ENCODE measurements around the gene AHI1.

AHI1 gene

GRCh38 chr6:135479601-135480000 is 17.9 kb downstream of the AHI1 start:
- no peak for TF ChIP-seq CTCF (conservative IDR thresholded peaks at IDR 0.05; ENCODE audit: low read depth, low read length)
- H3K4me3 ChIP-seq (ENCODE audit: low read depth, low read length) = no peak overlapping the region
- DNase-seq (ENCODE audit: low read depth) = no peak

DNA sequence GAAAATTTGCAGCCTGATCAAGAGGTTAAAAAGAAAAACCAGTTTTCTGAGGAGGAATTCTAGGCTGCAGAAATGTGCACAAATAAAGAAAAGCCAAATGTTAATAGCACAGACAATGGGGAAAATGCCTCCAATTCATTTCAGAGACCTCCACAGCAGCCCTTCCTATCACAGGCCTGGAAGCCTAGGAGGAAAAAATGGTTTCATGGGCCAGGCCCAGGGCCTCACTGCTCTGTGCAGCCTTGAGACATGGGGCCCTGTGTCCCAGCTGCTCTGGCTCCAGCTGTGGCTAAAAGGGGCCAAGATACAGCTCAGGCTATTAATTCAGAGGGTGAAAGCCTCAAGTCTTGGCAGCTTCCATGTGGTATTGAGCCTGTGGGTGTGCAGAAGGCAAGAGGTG is 18.9 kb downstream of the AHI1 start:
- no peak for TF ChIP-seq CTCF (conservative IDR thresholded peaks at IDR 0.05; ENCODE audit: low read depth, low read length)
- no peak for DNase-seq (ENCODE audit: low read depth)
- no peak overlapping the region for H3K4me3 ChIP-seq (ENCODE audit: low read depth, low read length)

DNA sequence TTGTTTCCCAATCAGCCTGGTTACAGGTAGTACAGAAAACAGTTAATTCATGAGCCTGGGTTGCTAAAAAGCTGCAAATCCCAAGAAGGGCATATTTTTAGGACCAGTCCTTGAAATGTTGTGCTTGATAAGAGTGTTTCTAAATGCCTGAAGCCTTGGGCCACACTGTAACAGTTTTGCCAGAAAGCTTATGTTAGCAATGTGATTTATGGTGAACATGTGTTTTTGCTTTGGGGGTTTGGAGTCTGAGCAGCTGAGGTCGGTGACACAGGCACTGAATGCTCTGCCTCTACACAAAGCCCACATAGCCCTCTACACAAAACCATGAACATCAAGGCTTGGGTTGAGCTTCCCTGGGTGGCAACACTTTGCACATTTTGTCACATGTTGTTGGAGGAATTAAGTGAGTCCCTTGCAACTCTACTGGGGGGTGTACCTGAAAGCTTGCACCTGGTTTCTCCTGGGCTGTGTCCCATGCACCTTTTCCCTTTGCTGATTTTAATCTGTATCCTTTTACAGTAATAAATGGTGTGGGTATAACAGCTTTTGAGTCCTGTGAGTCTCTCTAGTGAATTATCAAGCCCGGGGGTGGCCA is 22.2 kb downstream of the AHI1 start:
- DNase-seq (ENCODE audit: low read depth) = no peak
- no peak overlapping the region for H3K4me3 ChIP-seq (ENCODE audit: low read depth, low read length)
- TF ChIP-seq CTCF (conservative IDR thresholded peaks at IDR 0.05; ENCODE audit: low read depth, low read length) = no peak

GRCh38 chr6:135474362-135474761 is 23.2 kb downstream of the AHI1 start:
- TF ChIP-seq CTCF (conservative IDR thresholded peaks at IDR 0.05; ENCODE audit: low read depth, low read length) = no peak
- DNase-seq (ENCODE audit: low read depth) = no peak

GRCh38 chr6:135465903-135466302 is 31.6 kb downstream of the AHI1 start:
- no peak for TF ChIP-seq CTCF (conservative IDR thresholded peaks at IDR 0.05; ENCODE audit: low read depth, low read length)
- no peak for DNase-seq (ENCODE audit: low read depth)
- no peak overlapping the region for H3K4me3 ChIP-seq (ENCODE audit: low read depth, low read length)

More at GRCh38 chr6:135474362-135474761, 23.2 kb downstream of the AHI1 start:
- no peak overlapping the region for H3K4me3 ChIP-seq (ENCODE audit: low read depth, low read length)

DNA sequence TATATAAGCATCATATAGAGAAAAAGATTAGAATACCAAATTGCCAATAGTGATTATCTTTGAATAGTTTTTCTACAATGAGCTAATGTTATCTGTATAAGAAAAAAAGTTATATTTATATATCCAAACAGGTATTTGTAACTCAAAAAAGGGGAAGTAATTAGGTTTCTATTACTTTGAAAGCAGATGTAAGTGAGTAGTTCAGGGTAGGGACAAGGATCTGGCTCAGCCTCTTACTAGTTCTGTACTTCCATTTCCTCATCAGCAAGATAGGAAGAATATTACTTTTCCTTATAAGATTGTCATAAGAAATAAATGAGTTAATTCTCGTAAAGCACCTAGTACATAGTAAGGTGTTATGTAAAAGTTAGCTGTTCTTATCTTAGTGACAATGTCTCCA is 32.2 kb downstream of the AHI1 start:
- TF ChIP-seq CTCF (conservative IDR thresholded peaks at IDR 0.05; ENCODE audit: low read depth, low read length) = no peak
- no peak overlapping the region for H3K4me3 ChIP-seq (ENCODE audit: low read depth, low read length)
- DNase-seq (ENCODE audit: low read depth) = no peak

- TF ChIP-seq CTCF (conservative IDR thresholded peaks at IDR 0.05; ENCODE audit: low read depth, low read length) = no peak
- no peak overlapping the region for H3K4me3 ChIP-seq (ENCODE audit: low read depth, low read length)
- DNase-seq (ENCODE audit: low read depth) = no peak
Measured at GRCh38 chr6:135464634-135465033, 32.9 kb downstream of the AHI1 start.

Data from choroid plexus epithelial cell (primary cell).